ENCODE results near the gene CARD8.

- TF ChIP-seq CTCF (IDR thresholded peaks at IDR 0.05; ENCODE audit: borderline replicate concordance, extremely low read depth, low read length, poor library complexity, severe bottlenecking) (no peak), EZH2 (IDR thresholded peaks at IDR 0.05; ENCODE audit: borderline replicate concordance, low read depth, low read length, severe bottlenecking) (no peak)
Measured at GRCh38 chr19:48171710-48172109, 84.0 kb downstream of the CARD8 start.

Data from DND-41 (cell line).